GM21723 (cell line): ENCODE results near the gene YARS1.
"Not testable (repeated sequence)": the region's sequence is repeated elsewhere in the genome, so short reads cannot be mapped to it uniquely, and the experiment has no call there.

Source experiments
- ATAC-seq: cut with Tn5 transposase; IDR thresholded peaks from one replicate; pipeline ENCODE4 v1.9.1; 2021; ENCODE audit warnings: mild to moderate bottlenecking, moderate library complexity; ENCODE audit not compliant: unreplicated experiment

YARS1 gene

GRCh38 chr1:32817815-32818786 is 943 bp upstream of the YARS1 start:
- peak; percentile 20 for ATAC-seq

- ATAC-seq: peak; percentile 12
These were observed 441 bp downstream of the YARS1 start for GRCh38 chr1:32816676-32817158.

GRCh38 chr1:32813941-32814739 is 3.0 kb downstream of the YARS1 start:
- no peak for ATAC-seq

- ATAC-seq: no peak
These were observed 5.2 kb downstream of the YARS1 start for GRCh38 chr1:32811917-32812316.

- ATAC-seq: no peak
These were observed 5.9 kb downstream of the YARS1 start for GRCh38 chr1:32811265-32811664.

- ATAC-seq: no peak
These were observed 6.8 kb downstream of the YARS1 start for GRCh38 chr1:32810358-32810757.

GRCh38 chr1:32808580-32808979 is 8.6 kb downstream of the YARS1 start:
- ATAC-seq: no peak

GRCh38 chr1:32806910-32807523 is 10.1 kb downstream of the YARS1 start:
- no peak for ATAC-seq

GRCh38 chr1:32806290-32806689 is 10.9 kb downstream of the YARS1 start:
- no peak for ATAC-seq

GRCh38 chr1:32804460-32804859 is 12.7 kb downstream of the YARS1 start:
- not testable (repeated sequence) for ATAC-seq

- ATAC-seq: no peak
These were observed 16.0 kb downstream of the YARS1 start for GRCh38 chr1:32801096-32801715.

- no peak for ATAC-seq
These were observed 18.3 kb downstream of the YARS1 start for GRCh38 chr1:32798679-32799416.

- ATAC-seq: no peak
These were observed 19.0 kb downstream of the YARS1 start for GRCh38 chr1:32798191-32798590.

GRCh38 chr1:32797456-32797855 is 19.7 kb downstream of the YARS1 start:
- ATAC-seq: no peak

- ATAC-seq: not testable (repeated sequence)
These were observed 21.4 kb downstream of the YARS1 start for GRCh38 chr1:32795763-32796162.

GRCh38 chr1:32791881-32792280 is 25.3 kb downstream of the YARS1 start:
- no peak for ATAC-seq

GRCh38 chr1:32789356-32789755 is 27.8 kb downstream of the YARS1 start:
- not testable (repeated sequence) for ATAC-seq

GRCh38 chr1:32786856-32787255 is 30.3 kb downstream of the YARS1 start:
- ATAC-seq: no peak

- ATAC-seq: no peak
These were observed 32.3 kb downstream of the YARS1 start for GRCh38 chr1:32784817-32785216.

- no peak for ATAC-seq
These were observed 33.3 kb downstream of the YARS1 start for GRCh38 chr1:32783851-32784250.
